ENCODE results near the gene DISC1. TPM values are rescaled to one million over a fixed set of nuclear protein-coding genes. Genes with fewer than 3 reads are reported as not detected.
A peak's percentile ranks its signal among the peaks of the same experiment; 100 is the strongest.

Gene DISC1
- total and polyA plus RNA-seq, 5 donors, result 2.3 to 7.4 (median 4.6) TPM

DNA sequence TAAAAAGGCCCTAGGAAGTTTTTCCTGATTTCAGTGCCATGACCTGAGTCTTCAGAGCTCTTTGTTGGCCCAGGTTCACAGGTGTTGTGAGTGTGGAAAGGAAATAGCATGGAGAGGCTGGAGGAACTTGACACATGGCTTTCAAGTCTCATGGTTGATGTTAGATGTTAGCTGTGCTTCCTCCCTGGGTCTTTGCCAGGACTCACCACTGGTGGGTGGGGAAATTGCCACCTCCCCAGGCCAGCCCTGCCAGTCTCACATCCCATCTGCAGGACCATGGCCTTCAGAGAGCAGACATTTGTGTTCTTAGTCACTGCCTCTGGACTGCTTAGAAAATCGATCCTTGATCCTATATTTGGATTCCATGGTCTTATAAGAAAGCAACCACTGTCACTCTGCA is 383.2 kb downstream of the DISC1 start:
- WGBS, result 77% methylated on average over 1 of the region's 1 CpG
- Histone ChIP-seq H3K27ac (ENCODE audit: low read length) (no peak overlapping the region), H3K4me3 (ENCODE audit: low read length) (no peak overlapping the region), H3K4me1 (ENCODE audit: control insufficient read depth, insufficient read depth, low read length) (peaks cover 6% of the 10 kb centered on the region), H3K27me3 (ENCODE audit: control insufficient read depth, insufficient read depth) (no peaks in the 10 kb centered on the region), H3K9me3 (ENCODE audit: control insufficient read depth, low read length) (no peaks in the 10 kb centered on the region)
- DNase-seq, result no peak
- intact Hi-C loops (cut with DNase I), result loop anchor here in 1 of 4 donors (10.0 kb wide), 1 partner anchor 145 kb away; no protein-coding TSS in a partner anchor
- no peak for ATAC-seq

- H3K4me1 ChIP-seq (ENCODE audit: control insufficient read depth, insufficient read depth, low read length), result peaks cover 6% of the 10 kb centered on the region
- intact Hi-C loops (cut with DNase I), result loop anchor here in 1 of 4 donors (10.0 kb wide), 1 partner anchor 147 kb away; no protein-coding TSS in a partner anchor
- DNase-seq (no peak), ATAC-seq (no peak)
- no peak overlapping the region for H3K4me3 ChIP-seq (ENCODE audit: low read length)
- H3K27ac ChIP-seq (ENCODE audit: low read length), result no peak overlapping the region
- 74% methylated on average over 6 of the region's 6 CpGs for WGBS
- no peaks in the 10 kb centered on the region for H3K9me3 ChIP-seq (ENCODE audit: control insufficient read depth, low read length)
- H3K27me3 ChIP-seq (ENCODE audit: control insufficient read depth, insufficient read depth), result no peaks in the 10 kb centered on the region
Measured at GRCh38 chr1:232011961-232012360, 385.4 kb downstream of the DISC1 start.

DNA sequence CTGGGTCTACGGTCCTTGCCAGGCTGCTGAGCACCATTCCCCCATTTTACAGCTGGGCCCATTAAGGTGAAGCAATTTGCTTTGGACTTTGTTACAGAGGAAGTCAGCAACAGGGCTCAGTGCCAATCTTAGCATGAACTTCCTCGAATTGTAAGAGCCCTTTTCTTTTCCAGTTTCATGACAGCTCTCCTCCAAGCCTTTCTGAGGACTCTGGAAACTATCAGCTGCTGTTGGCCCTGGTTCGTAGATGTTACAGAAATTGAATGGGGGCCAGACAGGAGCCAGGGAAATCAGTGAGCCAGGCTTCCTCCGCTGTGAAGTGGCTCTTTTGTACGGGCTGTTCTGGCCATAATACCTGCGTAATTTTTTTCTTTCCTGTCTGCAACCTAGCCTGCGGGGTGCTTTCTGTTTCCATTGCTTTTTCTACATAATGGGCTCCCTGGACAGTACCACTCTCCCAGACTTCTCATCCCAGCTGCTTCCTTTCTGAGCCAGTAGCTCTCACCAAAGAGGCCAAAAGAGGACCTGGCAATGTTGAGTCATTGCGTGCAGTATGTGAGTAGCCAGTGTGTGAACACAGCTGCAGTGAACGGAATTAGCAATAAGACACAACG is 386.3 kb downstream of the DISC1 start:
- 15% methylated on average over 10 of the region's 10 CpGs for WGBS
- H3K27ac ChIP-seq (ENCODE audit: low read length), result peak overlapping the region; percentile 94

GRCh38 chr1:232014941-232015340 is 388.4 kb downstream of the DISC1 start:
- ATAC-seq (no peak), DNase-seq (no peak)
- 97% methylated on average over 4 of the region's 4 CpGs for WGBS
- H3K27me3 ChIP-seq (ENCODE audit: control insufficient read depth, insufficient read depth), result no peaks in the 10 kb centered on the region
- no peaks in the 10 kb centered on the region for H3K9me3 ChIP-seq (ENCODE audit: control insufficient read depth, low read length)
- no peak overlapping the region for H3K4me3 ChIP-seq (ENCODE audit: low read length)
- intact Hi-C loops (cut with DNase I), result loop anchor here in 1 of 4 donors (10.0 kb wide), 1 partner anchor 150 kb away; no protein-coding TSS in a partner anchor
- peaks cover 6% of the 10 kb centered on the region for H3K4me1 ChIP-seq (ENCODE audit: control insufficient read depth, insufficient read depth, low read length)
- no peak overlapping the region for H3K27ac ChIP-seq (ENCODE audit: low read length)

More for the DNA sequence above, 386.3 kb downstream of the DISC1 start:
- Histone ChIP-seq H3K4me3 (ENCODE audit: low read length) (peak overlapping the region; percentile 25), H3K27me3 (ENCODE audit: control insufficient read depth, insufficient read depth) (no peaks in the 10 kb centered on the region), H3K4me1 (ENCODE audit: control insufficient read depth, insufficient read depth, low read length) (peaks cover 6% of the 10 kb centered on the region), H3K9me3 (ENCODE audit: control insufficient read depth, low read length) (no peaks in the 10 kb centered on the region)
- DNase-seq, result peak; percentile 59 to 63 (median 63)
- intact Hi-C loops (cut with DNase I), result loop anchor here in 1 of 4 donors (10.0 kb wide), 1 partner anchor 148 kb away; no protein-coding TSS in a partner anchor
- peak; percentile 89 to 96 for ATAC-seq

DNA sequence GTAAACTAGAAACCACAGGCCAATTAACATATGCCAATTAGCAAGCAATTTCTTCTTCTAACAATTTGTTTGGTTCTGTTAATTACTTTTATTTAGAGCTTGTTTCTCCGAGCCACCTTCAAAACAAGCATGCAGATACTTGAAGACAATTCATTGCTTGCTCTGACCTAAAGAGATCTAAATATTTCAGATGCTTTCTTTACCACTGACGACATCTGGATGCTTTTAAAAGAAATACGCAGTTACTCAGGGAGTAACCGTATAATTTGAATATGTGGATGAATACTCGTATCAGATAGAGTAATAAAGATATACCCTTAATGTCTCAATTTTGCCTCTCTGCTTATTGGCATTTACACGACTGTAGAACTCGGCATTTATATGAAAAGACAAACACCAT is 390.0 kb downstream of the DISC1 start:
- intact Hi-C loops (cut with DNase I), result loop anchor here in 1 of 4 donors (10.0 kb wide), 1 partner anchor 152 kb away; no protein-coding TSS in a partner anchor
- H3K9me3 ChIP-seq (ENCODE audit: control insufficient read depth, low read length), result no peaks in the 10 kb centered on the region
- H3K4me1 ChIP-seq (ENCODE audit: control insufficient read depth, insufficient read depth, low read length), result peaks cover 6% of the 10 kb centered on the region
- ATAC-seq, result no peak
- no peak overlapping the region for H3K4me3 ChIP-seq (ENCODE audit: low read length)
- no peak for DNase-seq
- no peak overlapping the region for H3K27ac ChIP-seq (ENCODE audit: low read length)
- no peaks in the 10 kb centered on the region for H3K27me3 ChIP-seq (ENCODE audit: control insufficient read depth, insufficient read depth)
- WGBS, result 89% methylated on average over 7 of the region's 7 CpGs

GRCh38 chr1:232017057-232017456 is 390.5 kb downstream of the DISC1 start:
- DNase-seq (no peak), ATAC-seq (no peak)
- WGBS, result 95% methylated on average over 2 of the region's 2 CpGs
- no peak overlapping the region for H3K27ac ChIP-seq (ENCODE audit: low read length)
- H3K4me1 ChIP-seq (ENCODE audit: control insufficient read depth, insufficient read depth, low read length), result peaks cover 6% of the 10 kb centered on the region
- no peak overlapping the region for H3K4me3 ChIP-seq (ENCODE audit: low read length)
- intact Hi-C loops (cut with DNase I), result loop anchor here in 1 of 4 donors (10.0 kb wide), 1 partner anchor 152 kb away; no protein-coding TSS in a partner anchor
- no peaks in the 10 kb centered on the region for H3K27me3 ChIP-seq (ENCODE audit: control insufficient read depth, insufficient read depth)
- H3K9me3 ChIP-seq (ENCODE audit: control insufficient read depth, low read length), result no peaks in the 10 kb centered on the region

DNA sequence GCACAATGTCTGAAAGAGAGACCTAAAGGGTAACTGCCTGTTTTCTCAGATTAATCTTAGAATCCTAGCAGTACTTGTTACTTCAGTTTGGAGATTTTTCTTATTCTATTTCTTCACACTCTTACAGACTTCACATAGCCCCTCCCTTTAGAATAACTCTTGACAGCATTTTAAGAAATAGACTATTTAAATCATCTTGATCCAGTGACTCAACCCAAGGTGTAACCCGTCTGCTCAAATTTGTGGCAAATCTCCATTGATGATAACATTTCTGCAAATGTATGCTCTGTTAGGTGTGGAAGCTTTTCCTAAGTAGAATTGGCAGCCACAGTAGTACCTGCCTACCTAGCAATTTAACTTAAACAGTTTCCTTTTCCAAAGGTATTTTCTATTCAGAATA is 391.2 kb downstream of the DISC1 start:
- Histone ChIP-seq H3K4me3 (ENCODE audit: low read length) (no peak overlapping the region), H3K9me3 (ENCODE audit: control insufficient read depth, low read length) (no peaks in the 10 kb centered on the region), H3K27ac (ENCODE audit: low read length) (no peak overlapping the region), H3K27me3 (ENCODE audit: control insufficient read depth, insufficient read depth) (no peaks in the 10 kb centered on the region), H3K4me1 (ENCODE audit: control insufficient read depth, insufficient read depth, low read length) (peaks cover 6% of the 10 kb centered on the region)
- intact Hi-C loops (cut with DNase I), result loop anchor here in 1 of 4 donors (10.0 kb wide), 1 partner anchor 153 kb away; no protein-coding TSS in a partner anchor
- ATAC-seq, result no peak
- WGBS, result 92% methylated on average over 1 of the region's 1 CpG
- DNase-seq, result no peak

DNA sequence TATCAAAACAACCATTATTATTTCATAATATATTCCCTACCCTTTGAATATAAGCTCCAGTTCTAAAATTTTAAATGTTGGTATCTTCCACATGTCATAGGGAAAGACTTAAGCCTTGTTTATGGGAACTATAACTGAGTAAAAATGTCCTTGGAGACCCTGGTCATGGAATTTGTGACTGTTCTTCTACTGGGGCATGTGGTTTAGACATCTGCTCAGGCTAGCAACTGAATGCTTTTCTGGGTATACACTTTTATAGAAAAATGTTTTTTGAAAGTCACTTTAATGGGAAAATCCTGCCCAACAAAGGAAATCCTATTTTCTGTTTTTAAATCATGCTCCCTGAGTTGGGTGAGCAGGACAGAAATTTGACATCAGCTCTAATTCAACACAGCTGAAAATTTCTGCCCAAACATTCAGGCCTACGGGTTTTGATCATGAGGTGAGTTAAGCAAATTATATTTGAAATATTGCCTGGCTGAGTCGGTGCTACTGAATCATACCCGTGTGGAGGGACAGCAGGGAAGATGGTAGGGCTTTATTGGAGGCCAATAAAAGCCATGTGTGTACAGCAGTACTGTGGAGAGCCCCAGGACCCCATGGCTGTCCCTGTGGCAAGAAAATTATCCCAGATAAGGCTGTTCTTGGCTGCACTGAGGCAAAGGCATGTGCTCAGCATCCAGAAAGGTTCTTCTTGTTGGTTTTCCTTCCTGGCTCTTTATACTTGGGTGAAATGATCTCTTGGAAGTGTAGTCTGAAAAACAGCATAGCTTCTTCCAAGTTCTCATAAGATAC is 391.8 kb downstream of the DISC1 start:
- Histone ChIP-seq H3K27ac (ENCODE audit: low read length) (no peak overlapping the region), H3K27me3 (ENCODE audit: control insufficient read depth, insufficient read depth) (no peaks in the 10 kb centered on the region), H3K4me3 (ENCODE audit: low read length) (no peak overlapping the region), H3K4me1 (ENCODE audit: control insufficient read depth, insufficient read depth, low read length) (peaks cover 3% of the 10 kb centered on the region), H3K9me3 (ENCODE audit: control insufficient read depth, low read length) (no peaks in the 10 kb centered on the region)
- ATAC-seq (no peak), DNase-seq (no peak)
- intact Hi-C loops (cut with DNase I), result loop anchor here in 1 of 4 donors (10.0 kb wide), 1 partner anchor 154 kb away; no protein-coding TSS in a partner anchor
- 89% methylated on average over 3 of the region's 3 CpGs for WGBS

DNA sequence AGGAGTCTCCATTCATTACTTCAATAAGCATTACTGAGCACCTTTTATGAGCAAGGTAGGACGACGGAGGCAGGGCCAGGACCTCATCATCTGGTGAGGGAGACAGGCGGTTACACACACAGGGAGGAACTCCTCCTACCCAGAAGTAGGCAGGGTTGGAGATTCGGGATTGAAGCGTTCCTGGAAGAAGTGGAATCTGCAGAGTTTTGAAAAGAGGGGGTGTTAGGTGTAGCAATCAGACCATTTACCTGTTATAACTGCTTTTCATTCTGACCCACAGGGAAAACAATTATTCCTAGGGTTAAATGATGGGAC is 392.4 kb downstream of the DISC1 start:
- Histone ChIP-seq H3K4me3 (ENCODE audit: low read length) (no peak overlapping the region), H3K4me1 (ENCODE audit: control insufficient read depth, insufficient read depth, low read length) (peaks cover 3% of the 10 kb centered on the region), H3K9me3 (ENCODE audit: control insufficient read depth, low read length) (no peaks in the 10 kb centered on the region), H3K27ac (ENCODE audit: low read length) (no peak overlapping the region), H3K27me3 (ENCODE audit: control insufficient read depth, insufficient read depth) (no peaks in the 10 kb centered on the region)
- intact Hi-C loops (cut with DNase I), result loop anchor here in 1 of 4 donors (10.0 kb wide), 1 partner anchor 154 kb away; no protein-coding TSS in a partner anchor
- 88% methylated on average over 5 of the region's 5 CpGs for WGBS
- DNase-seq (no peak), ATAC-seq (no peak)

DNA sequence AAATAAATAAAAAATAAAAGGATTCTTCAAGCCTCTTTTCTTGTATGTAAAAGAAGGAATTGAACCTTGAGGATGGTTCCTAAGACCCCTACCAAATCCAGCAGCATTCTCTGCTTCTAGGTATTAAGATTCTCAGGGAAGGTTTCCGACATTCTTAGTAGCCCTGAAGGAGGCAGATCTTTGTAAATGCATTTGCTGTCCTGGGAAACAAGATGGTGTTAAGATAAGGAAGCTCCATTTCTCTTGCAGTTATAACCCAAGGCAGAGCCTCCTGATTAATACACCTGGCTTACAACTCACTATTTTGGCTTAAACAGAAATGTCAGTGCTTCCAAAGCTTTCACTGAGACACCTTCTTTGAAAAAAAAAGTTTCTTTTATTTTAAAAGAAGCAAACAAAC is 393.8 kb downstream of the DISC1 start:
- Histone ChIP-seq H3K4me1 (ENCODE audit: control insufficient read depth, insufficient read depth, low read length) (no peaks in the 10 kb centered on the region), H3K9me3 (ENCODE audit: control insufficient read depth, low read length) (no peaks in the 10 kb centered on the region), H3K27me3 (ENCODE audit: control insufficient read depth, insufficient read depth) (no peaks in the 10 kb centered on the region), H3K27ac (ENCODE audit: low read length) (no peak overlapping the region), H3K4me3 (ENCODE audit: low read length) (no peak overlapping the region)
- intact Hi-C loops (cut with DNase I), result no loop called here
- DNase-seq, result no peak
- ATAC-seq, result no peak
- 91% methylated on average over 1 of the region's 1 CpG for WGBS

GRCh38 chr1:232029315-232029714 is 402.7 kb downstream of the DISC1 start:
- Histone ChIP-seq H3K4me3 (ENCODE audit: low read length) (no peak overlapping the region), H3K9me3 (ENCODE audit: control insufficient read depth, low read length) (no peaks in the 10 kb centered on the region), H3K27ac (ENCODE audit: low read length) (no peak overlapping the region), H3K27me3 (ENCODE audit: control insufficient read depth, insufficient read depth) (no peaks in the 10 kb centered on the region), H3K4me1 (ENCODE audit: control insufficient read depth, insufficient read depth, low read length) (no peaks in the 10 kb centered on the region)
- 36% methylated on average over 4 of the region's 4 CpGs for WGBS
- intact Hi-C loops (cut with DNase I), result no loop called here
- ATAC-seq (peak in 1 of 2 donors; percentile 66), DNase-seq (no peak)

All from right cardiac atrium (tissue), 5 donors.